K562 (cell line): ENCODE results near the gene CCDC92. TPM values are rescaled to one million over a fixed set of nuclear protein-coding genes. Genes with fewer than 3 reads are reported as not detected.

Experiments used
- ATAC-seq: fragments of 200-7000 bp; cut with Tn5 transposase; 3 replicates; pipeline ENCODE4 v1.9.1; 2020; ENCODE audit warnings: moderate library complexity
- BruUV-seq: library from RNA; stranded (reverse); fragments of 400-500 nt; replicated peaks from 2 replicates; lab custom pipeline; 2021; lab: Mats Ljungman, UMichigan
- CTCF ChIA-PET: fragments of 300-600 bp; formaldehyde crosslinking; extraction: SDS; loops from one replicate; lab custom pipeline; 2021; ENCODE audit warnings: low intra/inter-chr PET ratio; lab: Yijun Ruan, JAX
- POLR2A ChIA-PET: fragments of 300-600, 350-650 bp; sonication (Branson Sonifier 250); formaldehyde crosslinking; extraction: SDS; loops from one replicate; lab custom pipeline; 2021; ENCODE audit warnings: antibody characterized with exemption, inconsistent platforms; lab: Yijun Ruan, JAX
- DNase-seq, 4 experiments: peaks; one replicate each; pipeline versions ENCODE4 v3.0.0 to v3.0.0-alpha.2; 2011 to 2018; ENCODE audit warnings: low spot score in 3 of 4, mixed read lengths in 3 of 4; ENCODE audit errors: extremely low read depth in 1 of 4
- FAIRE-seq: peaks from 2 replicates; lab custom pipeline; 2011; peaks lifted over from hg19 to GRCh38; lab: Jason Lieb, UNC
- H2AFZ ChIP-seq: 2 replicates; pipeline ENCODE4 v1.6.0; 2011; ENCODE audit warnings: low read depth, low read length, control low read depth, inconsistent platforms
- H3K27ac ChIP-seq: fragments of 200-600 bp; 3 replicates; pipeline ENCODE4 v1.8.0; 2011; ENCODE audit warnings: low read depth, mild to moderate bottlenecking, control low read depth, inconsistent platforms, low read length, moderate library complexity, mixed read lengths; ENCODE audit errors: extremely low read depth
- H3K27me3 ChIP-seq, 2 experiments: fragments of 300-600 bp in 1 of 2; 2 replicates in 1 of 2; 3 replicates in 1 of 2; pipeline versions ENCODE4 v1.6.0 to v1.8.0; 2011; ENCODE audit warnings: inconsistent platforms in 2 of 2, low read length in 2 of 2, mild to moderate bottlenecking in 1 of 2, mixed read lengths in 1 of 2, moderate library complexity in 1 of 2; ENCODE audit not compliant: control insufficient read depth in 2 of 2, insufficient read depth in 2 of 2
- H3K36me3 ChIP-seq: fragments of 300-600 bp; 3 replicates; pipeline ENCODE4 v1.8.0; 2011; ENCODE audit warnings: mild to moderate bottlenecking, low read length, inconsistent platforms; ENCODE audit not compliant: control insufficient read depth, insufficient read depth
- H3K4me1 ChIP-seq, 2 experiments: fragments of 200-600 bp in 1 of 2; replicated peaks in 1 of 2; 2 replicates in 1 of 2; 3 replicates in 1 of 2; pipeline versions ENCODE4 v1.5.1 to v1.8.0; 2011; ENCODE audit warnings: inconsistent platforms in 2 of 2, low read length in 2 of 2, mild to moderate bottlenecking in 1 of 2, mixed read lengths in 1 of 2, moderate library complexity in 1 of 2; ENCODE audit not compliant: control insufficient read depth in 2 of 2, insufficient read depth in 2 of 2
- H3K4me2 ChIP-seq: 2 replicates; pipeline ENCODE4 v1.6.1; 2011; ENCODE audit warnings: low read length, control low read depth, inconsistent platforms, mixed read lengths; ENCODE audit not compliant: insufficient read depth
- H3K4me3 ChIP-seq: fragments of 200-600 bp; sonication (generic), shearing (Covaris generic); 2 replicates; pipeline ENCODE4 v1.5.1; 2016; ENCODE audit warnings: control low read depth, inconsistent platforms
- H3K79me2 ChIP-seq: fragments of 200-600 bp; 3 replicates; pipeline ENCODE4 v1.8.0; 2011; ENCODE audit warnings: low read length, inconsistent platforms; ENCODE audit not compliant: control insufficient read depth, insufficient read depth
- H3K9ac ChIP-seq, 2 experiments: 2 replicates each; pipeline versions ENCODE4 v1.6.0 to v1.6.1; 2011; ENCODE audit warnings: low read depth in 2 of 2, low read length in 2 of 2, control low read depth in 1 of 2, inconsistent platforms in 1 of 2, mild to moderate bottlenecking in 1 of 2, mixed read lengths in 1 of 2; ENCODE audit not compliant: insufficient read depth in 1 of 2
- H3K9me1 ChIP-seq: one replicate; pipeline ENCODE4 v1.6.0; 2011; ENCODE audit warnings: inconsistent platforms, mild to moderate bottlenecking, low read length, moderate library complexity; ENCODE audit not compliant: control insufficient read depth, insufficient read depth
- H3K9me3 ChIP-seq: replicated peaks from 2 replicates; pipeline ENCODE4 v1.5.1; 2011; ENCODE audit warnings: low read depth, low read length, inconsistent platforms; ENCODE audit not compliant: control insufficient read depth, insufficient read depth
- H4K20me1 ChIP-seq: replicated peaks from 2 replicates; pipeline ENCODE4 v1.6.1; 2011; ENCODE audit warnings: low read length, inconsistent platforms, mixed read lengths; ENCODE audit not compliant: control insufficient read depth, insufficient read depth
- BRF1 ChIP-seq: IDR thresholded peaks from 3 replicates; pipeline ENCODE4 v1.6.1; 2011; ENCODE audit warnings: borderline replicate concordance, mild to moderate bottlenecking; ENCODE audit not compliant: insufficient read length; ENCODE audit errors: extremely low read depth
- CEBPG ChIP-seq, 3 experiments: fragments of 200-800 bp in 1 of 3; sonication (Bioruptor generic) in 1 of 3; sonication (generic) in 1 of 3; formaldehyde crosslinking in 1 of 3; IDR thresholded peaks in 2 of 3; conservative IDR thresholded peaks in 1 of 3; 2 replicates each; pipeline versions ENCODE4 v1.6.1 to v1.8.0; 2016 to 2022; ENCODE audit warnings: missing compliant biosample characterization in 2 of 3, missing genetic modification characterization in 2 of 3, mild to moderate bottlenecking in 1 of 3, missing genetic modification reagents in 1 of 3
- CHD1 ChIP-seq: fragments of 200-600 bp; sonication (generic); IDR thresholded peaks from one replicate; pipeline ENCODE4 v1.6.1; 2012; ENCODE audit warnings: mild to moderate bottlenecking, moderate library complexity, low read length, inconsistent platforms
- ETV1 ChIP-seq: fragments of 450-650 bp; conservative IDR thresholded peaks from 2 replicates; pipeline ENCODE4 v1.6.1; 2016; ENCODE audit warnings: missing genetic modification characterization, control low read depth, low read depth, missing compliant biosample characterization
- GMEB1 ChIP-seq: fragments of 250-450 bp; sonication (Bioruptor Pico); IDR thresholded peaks from 2 replicates; pipeline ENCODE4 v1.4.0; 2020; ENCODE audit warnings: mild to moderate bottlenecking
- KDM5B ChIP-seq: fragments of 200-600 bp; sonication (generic); IDR thresholded peaks from 2 replicates; pipeline ENCODE4 v1.6.1; 2012; ENCODE audit warnings: low read depth, mild to moderate bottlenecking, moderate library complexity, low read length, control low read depth, inconsistent platforms; ENCODE audit not compliant: insufficient replicate concordance
- NR2C2 ChIP-seq, 2 experiments: fragments of 200-800 bp in 1 of 2; sonication (Bioruptor generic) in 1 of 2; sonication (generic) in 1 of 2; formaldehyde crosslinking in 1 of 2; IDR thresholded peaks; 2 replicates each; pipeline versions ENCODE4 v1.6.1 to v1.8.0; 2016 to 2022; ENCODE audit warnings: mild to moderate bottlenecking in 1 of 2, missing compliant biosample characterization in 1 of 2, missing genetic modification characterization in 1 of 2, missing genetic modification reagents in 1 of 2
- PTRF ChIP-seq: fragments of 450-650 bp; IDR thresholded peaks from 2 replicates; pipeline ENCODE4 v1.6.1; 2016; ENCODE audit warnings: mild to moderate bottlenecking, missing genetic modification characterization, missing compliant biosample characterization
- RBM14 ChIP-seq: fragments of 200-400 bp; formaldehyde crosslinking; IDR thresholded peaks from 2 replicates; pipeline ENCODE4 v1.6.1; 2018; ENCODE audit warnings: low read depth, mild to moderate bottlenecking, low read length, moderate library complexity, borderline replicate concordance; ENCODE audit not compliant: insufficient read depth
- SIN3A ChIP-seq, 2 experiments: fragments of 150-350 bp in 1 of 2; IDR thresholded peaks; 2 replicates each; pipeline ENCODE4 v1.6.1; 2011 to 2016; ENCODE audit warnings: borderline replicate concordance in 2 of 2, low read depth in 2 of 2, low read length in 2 of 2, mild to moderate bottlenecking in 2 of 2, moderate library complexity in 2 of 2; ENCODE audit not compliant: control insufficient read depth in 1 of 2
- SMC3 ChIP-seq: conservative IDR thresholded peaks from 2 replicates; pipeline ENCODE4 v1.6.1; 2011; ENCODE audit warnings: low read depth, low read length, improper control_type of control experiment; ENCODE audit not compliant: insufficient read depth
- ZBTB2 ChIP-seq: fragments of 450-650 bp; IDR thresholded peaks from 2 replicates; pipeline ENCODE4 v1.6.1; 2016; ENCODE audit warnings: antibody characterized with exemption
- ZNF408 ChIP-seq: fragments of 250-450 bp; sonication (Bioruptor Pico); IDR thresholded peaks from 2 replicates; pipeline ENCODE4 v1.4.0; 2020; ENCODE audit warnings: low read depth, mild to moderate bottlenecking, moderate library complexity
- ZNF766 ChIP-seq: fragments of 200-800 bp; sonication (Bioruptor generic); conservative IDR thresholded peaks from 2 replicates; pipeline ENCODE4 v1.6.1; 2016; ENCODE audit warnings: missing genetic modification characterization, missing compliant biosample characterization
- WGBS: fragments of 100-300 bp; shearing (Covaris generic); methylation state at CpG from one replicate; pipeline ENCODE4 v1.1.6; 2016; ENCODE audit warnings: low coverage, mixed read lengths; ENCODE audit not compliant: insufficient coverage; ENCODE audit errors: missing lambda C conversion rate; 5-methylcytosine and 5-hydroxymethylcytosine counted together
- in situ Hi-C: fragments of 300-500 bp; cut with MboI; formaldehyde crosslinking; loops from 4 replicates; pipeline ENCODE4 v1.15.0; 2018; ENCODE audit warnings: inconsistent platforms, mixed read lengths
- intact Hi-C: fragments of 100-400 bp; cut with micrococcal nuclease; formaldehyde crosslinking; loops from 2 replicates; pipeline ENCODE4 v1.14.2; 2022
- polyA plus RNA-seq, 8 experiments: library from polyadenylated mRNA; depleted of rRNA in 4 of 8; stranded (reverse) in 5 of 8; unstranded in 3 of 8; fragments of >200 nt; fragmentation: Nextera tagmentation in 2 of 8; fragmentation: Illumina TruSeq in 1 of 8; extraction: Ambion mirVana in 2 of 8; extraction: Trizol in 1 of 8; gene quantifications; 2 replicates each; pipeline versions ENCODE4 v1.2.1 to v1.2.3, GENCODE V29; 2011 to 2014; ENCODE audit warnings: inconsistent platforms in 1 of 8, missing spikeins in 1 of 8
- total RNA-seq, 7 experiments: library from RNA; depleted of rRNA in 6 of 7; stranded (reverse); fragments of >200 nt in 6 of 7; fragmentation: Illumina TruSeq in 2 of 7; extraction: Trizol in 2 of 7; gene quantifications; 2 replicates each; pipeline versions ENCODE4 v1.2.1 to v1.2.3, GENCODE V29; 2011 to 2021; ENCODE audit warnings: low replicate concordance in 1 of 7

Gene CCDC92
- total and polyA plus RNA-seq, 9 of the 15 experiments (the other 6 are each of a cell fraction or from before 2014, with no cell fraction given), result 0.27 to 5.9 (median 2.1) TPM

- in situ Hi-C loops, result no loop called here
- H3K36me3 ChIP-seq, result no peaks in the 10 kb centered on the region
- WGBS, result 7% methylated on average over 11 of the region's 11 CpGs
- CTCF ChIA-PET, result no interaction called here
- no peaks in the 10 kb centered on the region for H3K79me2 ChIP-seq
- POLR2A ChIA-PET, result no interaction called here
- H3K4me2 ChIP-seq, result no peak overlapping the region
- ATAC-seq (peak; percentile 20; the same call in 2 of the 3 replicates), DNase-seq (no peak), FAIRE-seq (no peak)
- no TSS peak for BruUV-seq
- H4K20me1 ChIP-seq, result peaks cover 16% of the 10 kb centered on the region
- TF ChIP-seq SMC3 (no peak), CEBPG (CRISPR knock-in tag; IDR thresholded peaks at IDR 0.05) (no peak), CEBPG (tag; conservative IDR thresholded peaks at IDR 0.05 in 1 of 2, IDR thresholded peaks at IDR 0.05 in 1 of 2) (no peak), ZNF766 (CRISPR knock-in tag) (no peak), ETV1 (tag) (no peak), RBM14 (no peak), PTRF (no peak), NR2C2 (CRISPR knock-in tag; IDR thresholded peaks at IDR 0.05) (no peak), NR2C2 (tag; IDR thresholded peaks at IDR 0.05) (no peak), BRF1 (no peak), GMEB1 (CRISPR knock-in tag) (no peak), ZBTB2 (no peak), KDM5B (no peak), SIN3A (IDR thresholded peaks at IDR 0.05; ENCODE audit: borderline replicate concordance in 2 of 2, control insufficient read depth in 1 of 2, low read depth in 2 of 2, low read length in 2 of 2) (no peak), CHD1 (no peak), ZNF408 (CRISPR knock-in tag) (no peak)
- no peaks in the 10 kb centered on the region for H3K9me1 ChIP-seq
- no peak overlapping the region for H3K4me3 ChIP-seq
- no peak overlapping the region for H2AFZ ChIP-seq
- peaks cover 64 to 95% of the 10 kb centered on the region in 2 experiments for H3K27me3 ChIP-seq
- H3K9me3 ChIP-seq, result no peaks in the 10 kb centered on the region
- H3K4me1 ChIP-seq, result peaks cover 0 to 3% of the 10 kb centered on the region in 2 experiments; a peak in 4 of 5 replicates
- intact Hi-C loops, result no loop called here
- H3K9ac ChIP-seq, result no peak overlapping the region
- H3K27ac ChIP-seq, result no peak overlapping the region
Measured at GRCh38 chr12:123934016-123934620, 38.5 kb downstream of the CCDC92 start.
